GM18867 (cell line): ENCODE measurements around the gene C10orf53.
"Not testable (repeated sequence)": the region's sequence is repeated elsewhere in the genome, so short reads cannot be mapped to it uniquely, and the experiment has no call there.

ENCODE experiments used
- ATAC-seq: cut with Tn5 transposase; IDR thresholded peaks from one replicate; pipeline ENCODE4 v1.9.1; 2021; ENCODE audit warnings: mild to moderate bottlenecking, moderate library complexity; ENCODE audit not compliant: unreplicated experiment

Gene C10orf53

DNA sequence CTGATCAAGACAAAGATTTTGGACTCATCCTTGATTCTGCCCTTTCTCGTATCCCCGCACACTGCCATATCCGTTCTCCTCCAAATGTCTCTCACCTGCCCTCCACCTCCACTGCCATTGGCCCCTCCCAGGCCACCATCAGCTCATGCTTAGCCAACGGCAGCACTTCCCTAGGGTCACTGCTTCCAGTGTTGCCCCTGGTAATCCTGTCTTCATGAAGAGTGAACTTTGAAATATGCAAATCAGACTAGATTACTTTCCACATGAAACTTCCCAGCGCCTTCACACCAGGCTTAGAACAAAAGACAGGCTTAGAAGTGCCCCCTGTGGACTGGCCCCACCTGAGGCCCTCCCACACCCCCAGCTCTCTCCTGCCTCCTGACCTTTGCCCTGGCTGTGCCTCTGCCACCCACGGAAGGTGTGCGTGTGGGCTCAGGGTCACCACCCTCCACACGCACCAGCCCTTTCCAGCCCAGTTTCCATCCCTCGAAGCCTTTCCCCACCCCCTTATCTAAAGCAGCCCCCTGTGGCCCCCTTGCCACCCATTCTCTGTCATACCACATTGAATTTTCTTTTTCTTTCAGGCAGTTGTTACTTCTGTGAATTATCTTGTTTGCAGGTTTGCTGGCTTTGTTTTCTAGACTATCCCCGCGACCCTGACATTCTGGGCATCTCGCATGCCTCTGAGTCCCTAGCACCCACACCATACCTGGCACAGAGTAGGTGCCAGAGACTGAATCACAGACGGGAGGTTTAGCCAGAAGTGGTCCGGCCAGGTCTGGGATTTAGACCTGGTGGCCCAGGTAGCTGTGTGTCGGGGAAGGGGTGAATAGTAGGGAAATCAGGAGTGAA, 26.8 kb upstream of the C10orf53 start:
- ATAC-seq = no peak

DNA sequence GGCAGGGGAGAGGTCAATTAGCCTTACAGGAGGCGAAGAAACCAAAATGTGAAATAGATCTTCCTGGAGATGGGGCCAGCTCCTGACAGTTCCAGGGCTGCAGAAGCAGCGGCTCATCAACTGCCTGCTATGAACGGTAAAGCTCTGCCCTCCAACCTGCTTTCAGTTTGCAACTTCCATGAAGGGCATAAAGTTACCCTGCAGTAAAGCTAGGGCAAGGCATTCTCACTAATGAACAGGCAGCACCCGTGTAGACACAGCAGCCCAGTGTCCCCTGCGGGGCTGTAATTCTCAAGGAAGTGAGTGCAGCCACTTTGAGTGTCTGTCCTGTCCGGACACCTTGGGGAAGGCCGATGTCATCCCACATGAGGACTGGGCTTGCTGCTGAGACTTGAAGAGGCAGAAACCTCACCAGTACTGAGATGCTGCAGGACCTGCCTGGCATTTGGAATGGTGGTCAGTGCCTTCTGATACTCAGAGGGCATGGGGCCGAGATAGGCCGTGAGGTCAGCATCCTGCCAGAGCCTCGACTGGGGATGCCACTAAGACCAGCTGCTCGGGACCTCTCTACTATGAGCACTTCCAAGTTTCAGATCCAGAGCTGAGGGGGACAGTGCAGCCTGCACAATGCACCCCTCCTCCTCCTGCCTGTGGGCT, 26.1 kb upstream of the C10orf53 start:
- ATAC-seq = no peak

DNA sequence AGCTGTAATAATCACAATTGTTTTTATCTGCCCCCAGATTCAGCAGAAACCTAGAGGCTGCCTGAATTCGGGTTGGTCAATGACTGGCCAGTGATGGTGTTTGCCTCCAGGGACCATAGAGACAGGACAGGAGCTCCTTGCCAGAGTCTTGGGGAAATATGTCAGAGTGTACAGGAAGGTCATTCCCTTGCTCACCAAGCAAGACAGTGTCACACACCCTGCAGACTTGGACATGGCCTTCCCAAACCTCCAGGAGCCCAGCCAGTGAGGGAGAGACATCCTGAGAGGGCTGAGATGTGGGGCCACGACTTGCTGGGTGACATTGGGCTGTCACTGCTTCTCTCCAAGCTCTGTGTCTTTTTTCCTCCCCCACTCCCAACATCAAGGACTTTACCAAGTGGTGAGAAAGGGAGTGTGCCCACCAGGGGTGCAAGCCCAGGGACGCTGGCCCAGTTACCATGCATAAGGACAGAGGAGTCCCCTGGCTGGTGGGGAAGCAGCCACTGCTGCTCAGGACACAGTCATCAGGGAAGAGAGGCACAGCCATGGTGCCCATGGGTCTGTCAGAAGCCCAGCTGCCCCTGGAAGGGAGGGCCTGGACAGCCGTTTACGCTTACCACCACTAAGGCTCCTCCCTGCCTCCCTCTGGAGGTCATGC, 25.3 kb upstream of the C10orf53 start:
- no peak for ATAC-seq

DNA sequence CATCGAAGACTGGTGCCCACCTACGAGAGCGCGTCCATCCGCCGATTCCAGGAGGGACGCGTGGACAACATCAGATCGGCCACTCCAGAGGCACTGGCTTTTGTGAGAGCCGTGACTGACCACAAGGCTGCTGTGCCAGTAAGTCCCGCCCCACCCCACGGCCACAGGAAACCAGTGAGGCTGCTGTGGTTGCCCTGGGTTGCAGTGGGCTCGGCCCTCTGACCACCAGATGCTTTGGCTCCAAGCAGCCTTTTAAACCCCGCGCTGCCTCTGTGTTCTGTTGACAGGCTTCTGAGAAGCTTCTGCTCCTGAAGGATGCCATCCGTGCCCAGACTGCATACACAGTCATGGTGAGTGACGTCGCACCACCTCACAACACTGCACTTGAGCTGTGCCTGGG, 24.4 kb upstream of the C10orf53 start:
- no peak for ATAC-seq

DNA sequence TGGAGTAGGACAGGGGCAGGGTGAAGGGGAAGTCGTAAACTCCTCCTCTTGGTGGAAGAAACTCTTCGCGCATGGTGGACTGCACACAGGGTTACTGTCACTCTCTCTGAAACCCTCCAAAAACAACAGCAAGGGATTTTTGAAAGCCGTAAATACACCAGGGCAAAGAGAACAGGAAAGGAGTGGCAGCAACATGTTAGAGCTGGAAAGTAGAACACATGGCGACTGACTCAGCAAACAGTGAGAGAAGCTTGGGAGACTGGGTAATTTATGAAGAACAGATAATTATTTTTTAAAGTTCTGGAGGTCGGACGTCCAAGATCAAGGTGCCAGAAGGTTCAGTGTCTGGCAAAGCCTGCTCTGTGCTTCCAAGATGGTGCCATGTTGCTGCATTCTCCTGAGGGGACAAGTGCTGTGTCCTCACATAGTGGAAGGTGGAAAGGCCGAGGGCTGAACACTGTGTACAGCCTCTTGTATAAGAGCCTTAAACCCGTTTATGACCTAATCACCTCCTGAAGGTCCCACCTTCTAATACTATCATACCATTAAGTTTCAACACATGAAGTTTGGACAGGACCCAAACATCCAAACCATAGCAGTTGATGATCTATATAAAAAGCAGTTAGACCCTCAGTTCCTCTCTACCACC, 22.5 kb upstream of the C10orf53 start:
- no peak for ATAC-seq

DNA sequence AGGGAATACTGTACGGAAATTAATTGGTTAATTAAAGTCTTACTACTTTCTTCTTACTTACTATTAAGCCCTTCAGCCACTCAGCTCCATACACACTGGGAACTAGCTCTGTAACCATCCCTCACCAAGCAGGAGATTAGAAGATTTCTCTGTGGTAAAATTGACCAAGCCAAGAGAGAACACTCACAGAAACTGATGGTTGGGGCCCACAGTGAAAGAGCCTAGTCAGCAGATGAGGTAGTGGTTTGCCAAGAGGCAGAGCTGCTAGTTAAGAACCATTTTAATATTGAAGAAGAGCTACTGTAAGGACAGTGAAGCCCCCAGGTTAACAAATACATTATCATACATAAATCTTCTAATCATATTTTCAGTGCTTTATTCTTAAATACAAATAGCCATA, 21.8 kb upstream of the C10orf53 start:
- ATAC-seq = no peak

DNA sequence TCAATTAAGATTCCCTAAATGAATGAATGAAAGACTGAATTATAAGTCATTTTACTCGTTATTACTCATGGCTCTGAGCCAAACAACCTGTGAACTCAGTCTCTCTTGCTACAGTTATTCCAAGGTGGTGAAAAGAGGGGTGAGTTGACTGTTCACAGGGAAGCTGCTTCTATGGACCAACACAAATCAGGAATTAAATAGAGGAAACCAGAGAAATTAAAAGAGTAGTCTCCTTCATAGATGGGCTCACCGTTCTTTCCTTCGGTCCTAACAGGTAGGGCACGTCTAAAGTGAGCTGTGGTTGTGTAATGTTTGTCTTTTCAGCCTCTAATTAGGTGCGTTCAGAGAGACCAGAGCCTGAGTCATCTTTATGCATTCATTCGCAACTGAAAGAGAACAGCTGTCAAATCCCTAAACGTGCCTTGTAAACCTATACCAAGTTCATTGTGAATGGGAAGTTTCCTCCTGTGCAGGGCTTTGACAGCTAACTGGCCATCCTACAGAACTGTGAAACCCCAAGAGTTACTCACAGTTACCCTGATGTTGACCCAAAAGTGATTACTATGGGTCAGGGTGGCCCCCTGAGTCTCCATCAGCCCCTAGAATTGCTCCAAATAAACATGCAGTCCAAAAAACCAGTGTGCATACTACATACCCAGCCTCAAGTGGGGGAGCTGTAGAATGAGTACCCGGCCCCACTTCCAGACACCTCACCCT, 18.2 kb upstream of the C10orf53 start:
- ATAC-seq = no peak

DNA sequence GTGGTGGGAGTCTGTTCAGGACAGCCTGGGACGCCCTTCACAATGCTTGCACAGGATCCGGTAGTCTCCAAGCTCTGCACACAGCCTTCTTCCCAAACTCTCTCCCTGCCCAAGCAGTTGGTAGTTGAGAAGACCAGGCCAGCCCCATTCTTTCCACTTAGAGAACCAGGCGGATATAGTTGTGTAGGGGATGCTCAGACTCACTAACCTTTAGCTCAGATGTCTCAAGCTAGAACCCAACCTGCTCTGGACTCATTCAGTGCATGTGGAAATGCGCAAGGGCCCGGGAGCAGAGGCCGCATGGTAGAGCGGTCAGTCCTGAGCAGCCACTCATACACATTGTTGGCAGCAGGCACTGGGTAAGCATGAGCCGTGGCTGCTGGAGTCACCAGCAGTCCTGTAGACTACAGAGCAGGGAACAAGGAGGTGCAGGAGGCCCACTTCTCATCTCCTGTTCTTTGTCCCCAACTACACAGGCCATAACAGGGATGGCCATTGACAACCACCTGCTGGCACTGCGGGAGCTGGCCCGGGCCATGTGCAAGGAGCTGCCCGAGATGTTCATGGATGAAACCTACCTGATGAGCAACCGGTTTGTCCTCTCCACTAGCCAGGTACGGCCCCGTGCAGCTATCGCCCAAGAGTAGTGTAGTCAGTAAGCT, 17.2 kb upstream of the C10orf53 start:
- no peak for ATAC-seq

DNA sequence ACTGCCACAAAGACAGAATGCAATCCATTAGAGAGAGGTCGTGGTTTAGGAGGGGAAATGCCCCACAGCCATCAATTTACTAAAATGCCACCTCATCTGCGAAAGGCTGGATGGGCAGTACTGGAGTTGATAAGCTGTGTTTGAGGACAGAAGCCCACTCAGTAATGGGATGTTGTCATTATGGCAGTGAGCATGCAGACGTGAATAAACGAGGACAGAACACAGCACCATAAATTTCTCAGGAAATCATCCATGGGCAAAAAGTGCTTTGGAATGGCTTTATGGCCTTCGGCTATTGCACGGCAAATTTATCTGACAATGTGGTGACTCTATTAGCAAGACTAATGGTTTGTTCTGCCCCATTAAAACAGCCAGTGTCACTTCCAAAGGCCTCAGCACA, 15.9 kb upstream of the C10orf53 start:
- no peak for ATAC-seq

DNA sequence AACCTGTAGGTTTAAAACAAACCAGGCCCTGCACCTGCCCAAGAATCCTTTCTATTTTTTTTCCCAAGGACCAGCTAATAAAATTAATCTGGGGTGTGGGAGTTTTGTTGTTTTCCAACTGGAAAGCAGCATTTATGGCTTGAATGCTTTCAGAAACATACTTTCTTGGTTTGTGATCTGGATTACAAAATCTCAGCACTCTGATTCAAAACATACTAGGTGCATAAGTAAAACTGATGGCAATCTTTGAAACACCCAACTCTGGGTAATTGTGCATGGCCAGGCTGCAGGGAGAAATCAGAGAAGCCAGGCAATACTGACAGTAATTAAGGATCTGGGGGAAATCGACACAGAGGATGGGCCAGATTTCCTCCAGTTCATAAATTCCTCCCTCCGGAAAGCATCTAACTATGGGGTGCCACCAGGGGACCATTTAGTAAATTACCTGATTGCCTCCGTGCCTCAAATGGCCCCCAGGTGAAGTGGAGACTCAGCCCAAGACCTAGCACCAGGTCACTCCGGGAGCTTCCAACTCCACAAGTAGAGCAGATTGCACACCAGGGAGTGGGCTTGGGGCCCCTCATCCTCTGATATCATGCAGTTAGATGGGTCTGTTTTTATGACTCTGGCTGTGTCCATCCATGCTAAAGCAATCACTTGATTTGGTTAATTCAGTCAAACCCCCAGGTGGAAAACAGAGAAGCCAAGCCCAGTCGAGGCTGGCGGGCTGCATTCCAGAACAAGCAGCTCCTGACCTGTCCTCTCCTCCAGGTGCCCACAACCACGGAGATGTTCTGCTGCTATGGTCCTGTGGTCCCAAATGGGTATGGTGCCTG, 15.2 kb upstream of the C10orf53 start:
- no peak for ATAC-seq

DNA sequence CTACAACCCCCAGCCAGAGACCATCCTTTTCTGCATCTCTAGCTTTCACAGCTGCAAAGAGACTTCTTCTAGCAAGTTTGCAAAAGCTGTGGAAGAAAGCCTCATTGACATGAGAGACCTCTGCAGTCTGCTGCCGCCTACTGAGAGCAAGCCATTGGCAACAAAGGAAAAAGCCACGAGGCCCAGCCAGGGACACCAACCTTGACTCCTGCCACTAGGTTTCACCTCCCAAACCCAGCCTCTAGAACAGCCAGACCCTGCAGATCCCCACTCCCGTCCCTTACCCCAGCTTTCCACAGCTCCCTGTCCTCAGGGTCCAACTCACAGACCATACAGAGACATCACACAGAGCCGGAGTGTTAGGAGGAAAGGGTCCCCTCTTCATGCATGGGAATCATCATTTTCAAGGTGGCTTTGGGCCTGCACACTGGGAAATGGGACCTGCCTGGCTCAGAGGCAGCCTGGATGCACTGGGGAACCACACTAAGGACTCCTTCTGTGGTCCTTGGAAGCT, 14.6 kb upstream of the C10orf53 start:
- no peak for ATAC-seq

DNA sequence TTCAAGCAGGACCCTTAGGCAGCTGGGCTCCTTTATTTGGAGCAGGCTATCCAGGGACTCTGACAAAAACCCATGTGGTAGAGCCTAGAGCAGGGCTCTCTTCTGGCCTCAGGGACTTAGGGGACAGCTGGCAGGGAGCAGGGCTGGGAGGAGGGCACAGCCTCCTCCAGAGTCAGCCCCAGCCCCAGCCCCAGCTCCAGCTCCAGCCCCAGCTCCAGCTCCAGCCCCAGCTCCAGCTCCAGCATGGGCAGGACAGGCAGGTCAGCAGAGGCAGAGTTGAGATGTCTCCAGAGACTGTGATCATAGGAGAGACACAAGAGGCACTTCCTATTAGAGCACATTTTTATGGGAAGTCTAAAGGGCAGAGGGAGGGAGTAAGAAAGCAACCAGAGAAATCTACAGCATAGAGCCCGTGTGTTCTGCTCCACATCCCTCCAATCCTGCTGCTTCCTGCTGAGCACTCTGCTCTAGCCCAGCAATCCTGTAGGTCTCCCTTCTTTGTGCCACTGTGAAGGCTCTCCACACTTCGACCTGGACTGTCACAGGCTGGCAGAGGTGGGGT, 13.3 kb upstream of the C10orf53 start:
- ATAC-seq = no peak

DNA sequence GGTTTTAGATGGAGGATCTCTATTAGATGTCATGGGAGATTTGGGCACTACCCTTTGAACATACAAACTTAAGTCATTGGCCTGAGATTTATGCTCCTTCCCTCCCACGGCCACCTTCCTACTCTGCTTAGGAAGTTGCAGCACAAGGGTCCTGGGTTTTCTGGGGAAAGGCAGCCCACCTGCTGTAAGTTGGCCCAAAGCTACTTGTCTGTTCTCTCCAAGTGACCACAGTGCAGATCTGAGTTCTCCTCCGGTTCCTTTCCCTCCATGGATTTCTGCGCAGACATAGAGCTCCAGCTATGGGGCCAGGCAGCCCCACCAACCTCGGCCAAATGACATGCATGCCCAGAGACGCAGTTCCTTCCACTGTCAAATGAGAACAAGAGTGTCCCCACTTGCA, 12.8 kb upstream of the C10orf53 start:
- ATAC-seq = no peak

DNA sequence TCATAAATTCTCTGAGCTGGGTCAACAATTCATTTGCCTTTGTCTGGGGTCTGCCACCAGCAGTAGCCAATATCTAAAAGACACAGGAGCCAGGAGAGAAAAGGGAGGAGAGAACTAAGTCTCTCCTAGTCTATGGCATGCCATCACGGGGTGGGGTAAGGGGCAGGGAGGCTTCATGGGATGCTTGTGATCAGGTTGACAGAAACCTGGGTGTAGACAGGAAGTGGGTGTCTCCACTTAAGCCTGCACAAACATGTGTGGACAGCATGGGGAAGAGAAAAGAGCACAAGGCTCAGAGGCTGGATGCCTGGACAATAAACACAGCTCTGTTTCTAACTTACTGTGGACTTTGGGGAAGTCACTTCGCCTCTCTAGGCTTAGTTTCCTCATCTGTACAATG, 11.5 kb upstream of the C10orf53 start:
- ATAC-seq = no peak

DNA sequence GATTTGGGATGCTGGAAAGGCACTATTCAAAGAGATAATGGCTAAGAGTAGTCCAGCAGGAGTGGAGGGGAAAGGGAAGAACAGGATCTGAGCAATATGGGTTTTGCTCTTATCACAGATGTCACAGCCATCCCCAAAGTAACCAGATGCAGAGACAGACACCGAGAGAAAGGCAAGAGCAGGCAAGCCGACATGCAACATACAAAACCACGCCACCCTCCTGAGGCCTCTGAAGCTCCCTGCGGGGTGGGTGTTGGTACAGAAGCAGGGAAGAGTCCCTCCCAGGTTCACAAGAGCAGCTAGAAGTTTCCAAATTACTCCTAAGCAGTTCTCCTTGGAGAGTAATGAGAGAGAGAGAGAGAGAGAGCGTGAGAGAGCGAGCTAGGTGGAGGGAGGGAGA, 10.8 kb upstream of the C10orf53 start:
- ATAC-seq = no peak

DNA sequence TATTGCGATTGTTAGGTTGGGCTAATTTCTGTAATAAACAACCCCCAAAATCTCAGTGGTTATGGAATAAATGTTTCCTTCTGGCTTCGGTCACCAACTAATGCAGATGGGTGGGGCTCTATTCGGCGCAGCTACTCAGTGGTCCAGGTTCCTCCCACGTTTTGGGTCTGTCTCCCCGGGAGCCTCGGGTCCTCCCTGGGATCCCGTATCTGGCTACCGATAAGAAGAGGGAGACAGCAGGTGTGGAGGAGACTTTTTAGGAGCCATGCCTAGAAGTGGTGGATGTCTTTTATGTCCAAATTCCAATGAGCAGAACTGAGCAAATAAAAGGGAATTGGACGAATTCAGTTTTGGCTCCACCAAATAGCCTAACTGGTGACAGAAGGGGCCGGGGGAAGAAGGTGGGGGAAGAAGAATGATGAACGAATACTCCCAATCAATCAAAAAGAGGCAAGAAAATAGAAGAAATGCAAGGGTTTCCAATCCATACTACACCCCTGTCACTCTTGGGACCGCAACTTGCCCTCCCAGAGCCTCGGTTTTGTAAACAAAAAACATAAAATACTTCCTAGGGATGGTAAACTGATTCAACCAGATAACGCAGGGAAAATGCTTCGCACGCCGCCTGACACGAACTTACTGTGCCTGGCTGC, 498 bp upstream of the C10orf53 start:
- ATAC-seq = no peak

DNA sequence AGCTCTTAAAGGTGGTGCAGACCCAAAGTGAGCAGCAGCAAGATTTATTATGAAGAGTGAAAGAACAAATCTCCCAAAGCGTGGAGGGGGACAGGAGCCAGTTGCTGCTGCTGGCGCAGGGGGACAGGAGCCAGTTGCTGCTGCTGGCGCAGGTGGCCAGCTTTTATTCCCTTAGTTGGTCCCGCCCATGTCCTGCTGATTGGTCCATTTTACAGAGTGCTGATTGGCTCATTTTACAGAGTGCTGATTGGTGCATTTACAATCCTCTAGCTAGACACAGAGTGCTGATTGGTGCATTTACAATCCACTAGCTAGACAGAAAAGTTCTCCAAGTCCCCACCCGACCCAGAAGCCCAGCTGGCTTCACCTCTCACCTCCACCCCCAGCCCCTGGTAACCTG, 3.0 kb downstream of the C10orf53 start:
- not testable (repeated sequence) for ATAC-seq

DNA sequence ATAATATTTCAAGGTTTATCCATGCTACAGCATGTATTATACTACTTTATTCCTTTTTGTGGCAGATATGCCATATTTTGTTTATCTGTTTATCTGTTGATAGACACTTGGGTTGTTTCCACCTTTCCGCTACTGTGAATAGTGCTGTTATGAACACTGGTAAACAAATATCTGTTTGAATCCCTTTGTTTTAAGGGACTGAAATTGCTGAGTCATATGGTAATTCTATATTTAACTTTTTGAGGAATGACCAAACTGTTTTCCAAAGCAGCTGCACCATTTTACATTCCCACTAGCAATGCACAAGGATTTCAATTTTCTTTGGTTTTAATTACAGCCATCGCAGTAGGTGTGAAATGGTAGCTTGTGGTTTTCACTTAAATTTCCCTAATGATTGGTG, 3.4 kb downstream of the C10orf53 start:
- no peak for ATAC-seq
